ENCODE results near the gene DNAJB1. TPM values are rescaled to one million over a fixed set of nuclear protein-coding genes. Genes with fewer than 3 reads are reported as not detected.

DNAJB1 gene
- total and polyA plus RNA-seq, 10 of the 15 experiments (the other 5 are each of a cell fraction or from before 2014, with no cell fraction given) = 4.8 to 65.8 (median 34.9) TPM

GRCh38 chr19:14526423-14526822, 8.2 kb upstream of the DNAJB1 start:
- peaks cover 16% of the 10 kb centered on the region for H3K79me2 ChIP-seq (ENCODE audit: control insufficient read depth, insufficient read depth, low read length)
- ATAC-seq (no peak), FAIRE-seq (no peak), DNase-seq (ENCODE audit: low read depth, low spot score) (no peak)
- H3K27ac ChIP-seq (ENCODE audit: control insufficient read depth, insufficient read depth) = no peak overlapping the region
- H3K36me3 ChIP-seq (ENCODE audit: control insufficient read depth in 2 of 2, insufficient read depth in 2 of 2, low read length in 1 of 2) = no peaks in the 10 kb centered on the region
- H3K4me3 ChIP-seq = no peak overlapping the region
- peaks cover 5% of the 10 kb centered on the region; the same call in 1 of the 2 replicates for H3K4me1 ChIP-seq (ENCODE audit: control insufficient read depth, insufficient read depth, low read length)
- no peak overlapping the region for H3K9ac ChIP-seq (ENCODE audit: control insufficient read depth, insufficient read depth, low read length)
- ChIA-PET SMC1A (ENCODE audit: uncharacterized antibody, unreplicated experiment) (no interaction called here), RAD21 (ENCODE audit: unreplicated experiment) (no interaction called here), CTCF (no interaction called here), POLR2A (interaction anchor here (1.0 kb wide), 1 partner anchor 9 kb away, joined by 3 read pairs; the partner anchor contains the start of gene DNAJB1)
- TF ChIP-seq ZSCAN29 (IDR thresholded peaks at IDR 0.05) (no peak), NR2F1 (conservative IDR thresholded peaks at IDR 0.05) (no peak), DPF2 (IDR thresholded peaks at IDR 0.05) (no peak)
- no peaks in the 10 kb centered on the region for H3K27me3 ChIP-seq (replicated peaks in 1 of 2; ENCODE audit: control insufficient read depth in 2 of 2, insufficient read depth in 2 of 2, low read length in 1 of 2)
- no peaks in the 10 kb centered on the region for H3K9me3 ChIP-seq (replicated peaks; ENCODE audit: control insufficient read depth, insufficient read depth, low read length)
- intact Hi-C loops (cut with micrococcal nuclease; ENCODE audit: unreplicated experiment) = no loop called here
- no TSS peak for BruUV-seq (replicated peaks)
- no peak overlapping the region for H3K4me2 ChIP-seq (ENCODE audit: control insufficient read depth, insufficient read depth)
- 75% methylated on average over 4 of the region's 4 CpGs for WGBS (ENCODE audit: insufficient coverage, insufficient replicate concordance, low lambda C conversion rate, missing lambda C conversion rate)
- no peak overlapping the region for H2AFZ ChIP-seq (ENCODE audit: control insufficient read depth, low read depth, low read length)
- in situ Hi-C loops (cut with MboI) = no loop called here
- no peaks in the 10 kb centered on the region for H4K20me1 ChIP-seq (ENCODE audit: control insufficient read depth, insufficient read depth)

DNA sequence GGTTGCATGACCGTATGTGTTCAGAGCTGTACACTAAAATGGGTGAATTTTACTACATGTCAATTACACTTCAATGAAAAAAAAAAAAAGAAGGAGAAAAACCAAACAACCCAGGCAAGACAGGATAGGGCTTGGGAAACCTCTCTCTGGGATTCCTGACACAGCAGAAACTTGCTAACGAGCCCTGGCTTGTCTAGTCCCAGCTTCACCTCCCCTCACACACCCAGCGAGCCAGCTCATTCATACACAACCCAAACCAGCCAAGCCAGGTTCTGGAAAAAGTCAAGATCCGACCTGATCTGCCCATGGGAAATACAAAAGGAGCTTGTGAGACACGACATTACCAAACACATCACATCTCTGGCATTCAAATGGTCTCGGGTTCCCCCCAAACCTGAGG, 7.5 kb upstream of the DNAJB1 start:
- Histone ChIP-seq H3K27me3 (replicated peaks in 1 of 2; ENCODE audit: control insufficient read depth in 2 of 2, insufficient read depth in 2 of 2, low read length in 1 of 2) (no peaks in the 10 kb centered on the region), H3K9ac (ENCODE audit: control insufficient read depth, insufficient read depth, low read length) (no peak overlapping the region), H3K4me1 (ENCODE audit: control insufficient read depth, insufficient read depth, low read length) (peaks cover 3% of the 10 kb centered on the region; the same call in 1 of the 2 replicates), H3K79me2 (ENCODE audit: control insufficient read depth, insufficient read depth, low read length) (peaks cover 10% of the 10 kb centered on the region), H3K9me3 (replicated peaks; ENCODE audit: control insufficient read depth, insufficient read depth, low read length) (no peaks in the 10 kb centered on the region), H3K4me2 (ENCODE audit: control insufficient read depth, insufficient read depth) (no peak overlapping the region), H4K20me1 (ENCODE audit: control insufficient read depth, insufficient read depth) (no peaks in the 10 kb centered on the region), H2AFZ (ENCODE audit: control insufficient read depth, low read depth, low read length) (no peak overlapping the region), H3K27ac (ENCODE audit: control insufficient read depth, insufficient read depth) (no peak overlapping the region), H3K4me3 (no peak overlapping the region), H3K36me3 (ENCODE audit: control insufficient read depth in 2 of 2, insufficient read depth in 2 of 2, low read length in 1 of 2) (no peaks in the 10 kb centered on the region)
- intact Hi-C loops (cut with micrococcal nuclease; ENCODE audit: unreplicated experiment) = no loop called here
- ATAC-seq = no peak
- RAD21 ChIA-PET (ENCODE audit: unreplicated experiment) = no interaction called here
- no peak for DNase-seq (ENCODE audit: low read depth, low spot score)
- CTCF ChIA-PET = interaction anchor here (0.6 to 1.2 kb wide), 3 partner anchors 20 to 48 kb away, joined by 3 read pairs; no protein-coding TSS in a partner anchor
- 45% methylated on average over 6 of the region's 6 CpGs for WGBS (ENCODE audit: insufficient coverage, insufficient replicate concordance, low lambda C conversion rate, missing lambda C conversion rate)
- BruUV-seq (replicated peaks) = no TSS peak
- in situ Hi-C loops (cut with MboI) = no loop called here
- SMC1A ChIA-PET (ENCODE audit: uncharacterized antibody, unreplicated experiment) = no interaction called here
- POLR2A ChIA-PET = interaction anchor here (1.0 kb wide), 1 partner anchor 8 kb away, joined by 3 read pairs; the partner anchor contains the start of gene DNAJB1
- no peak for FAIRE-seq
- TF ChIP-seq ZSCAN29 (IDR thresholded peaks at IDR 0.05) = no peak
- TF ChIP-seq PAX5 (IDR thresholded peaks at IDR 0.05; ENCODE audit: borderline replicate concordance, low read depth, low read length) = no peak
- no peak for TF ChIP-seq POU2F2 (IDR thresholded peaks at IDR 0.05; ENCODE audit: borderline replicate concordance, low read depth, low read length)
- TF ChIP-seq, protein P1, sequence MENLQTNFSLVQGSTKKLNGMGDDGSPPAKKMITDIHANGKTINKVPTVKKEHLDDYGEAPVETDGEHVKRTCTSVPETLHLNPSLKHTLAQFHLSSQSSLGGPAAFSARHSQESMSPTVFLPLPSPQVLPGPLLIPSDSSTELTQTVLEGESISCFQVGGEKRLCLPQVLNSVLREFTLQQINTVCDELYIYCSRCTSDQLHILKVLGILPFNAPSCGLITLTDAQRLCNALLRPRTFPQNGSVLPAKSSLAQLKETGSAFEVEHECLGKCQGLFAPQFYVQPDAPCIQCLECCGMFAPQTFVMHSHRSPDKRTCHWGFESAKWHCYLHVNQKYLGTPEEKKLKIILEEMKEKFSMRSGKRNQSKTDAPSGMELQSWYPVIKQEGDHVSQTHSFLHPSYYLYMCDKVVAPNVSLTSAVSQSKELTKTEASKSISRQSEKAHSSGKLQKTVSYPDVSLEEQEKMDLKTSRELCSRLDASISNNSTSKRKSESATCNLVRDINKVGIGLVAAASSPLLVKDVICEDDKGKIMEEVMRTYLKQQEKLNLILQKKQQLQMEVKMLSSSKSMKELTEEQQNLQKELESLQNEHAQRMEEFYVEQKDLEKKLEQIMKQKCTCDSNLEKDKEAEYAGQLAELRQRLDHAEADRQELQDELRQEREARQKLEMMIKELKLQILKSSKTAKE (IDR thresholded peaks at IDR 0.05; ENCODE audit: low read depth, poor library complexity, severe bottlenecking) = no peak
- TF ChIP-seq GABPA (IDR thresholded peaks at IDR 0.05; ENCODE audit: low read depth) = no peak
- TF ChIP-seq BACH1 (IDR thresholded peaks at IDR 0.05; ENCODE audit: borderline replicate concordance) = no peak
- TF ChIP-seq, protein P2, sequence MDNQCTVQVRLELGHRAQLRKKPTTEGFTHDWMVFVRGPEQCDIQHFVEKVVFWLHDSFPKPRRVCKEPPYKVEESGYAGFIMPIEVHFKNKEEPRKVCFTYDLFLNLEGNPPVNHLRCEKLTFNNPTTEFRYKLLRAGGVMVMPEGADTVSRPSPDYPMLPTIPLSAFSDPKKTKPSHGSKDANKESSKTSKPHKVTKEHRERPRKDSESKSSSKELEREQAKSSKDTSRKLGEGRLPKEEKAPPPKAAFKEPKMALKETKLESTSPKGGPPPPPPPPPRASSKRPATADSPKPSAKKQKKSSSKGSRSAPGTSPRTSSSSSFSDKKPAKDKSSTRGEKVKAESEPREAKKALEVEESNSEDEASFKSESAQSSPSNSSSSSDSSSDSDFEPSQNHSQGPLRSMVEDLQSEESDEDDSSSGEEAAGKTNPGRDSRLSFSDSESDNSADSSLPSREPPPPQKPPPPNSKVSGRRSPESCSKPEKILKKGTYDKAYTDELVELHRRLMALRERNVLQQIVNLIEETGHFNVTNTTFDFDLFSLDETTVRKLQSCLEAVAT (IDR thresholded peaks at IDR 0.05) = no peak
- no peak for TF ChIP-seq RB1 (IDR thresholded peaks at IDR 0.05; ENCODE audit: borderline replicate concordance)
- TF ChIP-seq POLR2AphosphoS2 (IDR thresholded peaks at IDR 0.05; ENCODE audit: low read depth, low read length) = no peak
